HG03103 (cell line): ENCODE measurements around the gene UNC5A.

ENCODE experiments used
- ATAC-seq: cut with Tn5 transposase; IDR thresholded peaks from one replicate; pipeline ENCODE4 v1.9.1; 2021; ENCODE audit warnings: low read depth; ENCODE audit not compliant: unreplicated experiment

UNC5A gene

DNA sequence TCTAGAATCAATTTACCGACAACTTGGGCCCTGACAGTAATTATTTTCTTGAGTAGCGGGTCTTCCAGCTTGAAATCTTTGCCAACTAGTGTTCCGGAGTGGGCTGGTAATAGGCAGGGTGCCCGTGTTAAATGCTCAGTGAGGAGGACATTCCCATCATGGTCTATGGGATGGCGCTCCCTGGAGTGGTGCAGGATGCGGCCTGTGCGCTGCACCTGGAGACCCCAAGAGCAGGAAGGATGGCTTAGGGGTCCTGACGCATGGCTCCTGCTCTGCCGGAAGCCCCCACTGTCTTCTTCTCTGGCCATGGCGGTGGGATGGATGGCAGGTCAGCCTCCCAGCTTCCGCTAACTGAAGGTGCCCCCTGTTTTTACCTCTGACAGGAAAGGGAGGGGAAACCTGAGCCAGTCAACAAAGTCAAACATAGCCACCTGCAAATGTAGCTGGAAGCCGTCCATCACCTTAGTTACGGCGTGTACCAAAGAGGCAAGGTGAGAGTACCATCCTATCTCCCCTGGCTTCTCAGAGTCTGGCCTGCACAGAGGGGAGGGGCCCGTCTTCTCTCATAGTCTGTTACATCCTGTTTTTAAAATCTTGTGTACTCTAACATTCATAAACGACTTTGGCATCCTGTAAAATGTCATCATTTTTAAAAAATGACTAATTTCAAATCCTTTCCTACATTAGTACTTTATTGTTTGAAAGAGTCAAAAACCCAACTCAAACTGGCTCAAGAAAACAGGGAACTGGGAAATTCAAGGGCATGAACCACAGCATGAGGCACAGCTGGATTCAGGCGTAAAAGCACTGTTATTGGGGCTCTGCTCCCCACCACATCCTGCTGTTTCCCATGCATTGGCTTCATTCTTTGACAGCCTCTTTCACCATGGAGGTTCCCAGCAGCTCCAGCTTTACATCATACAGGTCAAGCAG is 28.5 kb upstream of the UNC5A start:
- ATAC-seq, result no peak

DNA sequence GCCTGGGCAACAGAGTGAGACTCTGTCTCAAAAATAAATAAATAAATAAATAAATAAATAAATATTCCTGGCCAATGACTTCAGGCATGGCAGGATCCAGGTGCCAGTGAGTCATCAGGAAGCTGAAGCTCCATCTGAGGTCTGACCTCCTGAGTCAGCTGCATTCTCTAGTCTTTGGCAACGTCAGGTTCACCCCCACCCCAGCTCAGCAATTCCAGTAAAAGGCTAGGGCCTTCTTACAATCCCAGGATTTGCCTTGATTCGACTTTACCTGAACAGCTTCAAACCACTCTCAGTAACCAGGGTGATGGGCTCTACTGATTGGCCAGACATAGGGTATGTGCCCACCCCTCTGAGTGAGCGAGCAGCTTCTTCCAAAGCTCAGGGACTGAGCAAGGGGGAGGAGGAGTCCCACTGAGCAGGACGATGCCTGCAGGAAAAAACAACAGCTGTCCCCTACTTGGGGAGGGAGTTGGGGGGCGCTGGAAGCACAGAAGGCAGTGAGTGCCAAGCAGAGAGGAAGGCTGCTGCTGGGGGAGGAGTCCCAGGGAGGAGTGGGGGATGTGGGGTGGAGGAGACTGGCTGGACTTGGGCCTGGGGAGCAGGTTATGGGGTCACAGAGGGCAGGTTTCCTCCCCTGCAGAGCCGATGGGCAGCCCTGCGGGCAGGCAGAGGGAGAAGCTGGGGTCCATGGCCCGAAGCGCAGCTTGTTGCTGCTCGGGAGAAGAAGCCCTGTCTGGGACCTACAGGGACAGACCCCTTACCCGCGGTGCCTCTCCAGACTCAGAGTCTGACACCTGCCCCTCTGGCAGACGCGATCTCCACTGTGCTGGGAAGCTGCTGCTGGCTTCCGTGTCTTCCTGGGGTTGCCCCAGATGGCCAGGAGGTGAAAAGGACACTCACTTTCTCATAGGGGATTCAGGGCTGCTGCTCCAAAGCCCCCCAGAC is 25.9 kb upstream of the UNC5A start:
- ATAC-seq, result no peak

DNA sequence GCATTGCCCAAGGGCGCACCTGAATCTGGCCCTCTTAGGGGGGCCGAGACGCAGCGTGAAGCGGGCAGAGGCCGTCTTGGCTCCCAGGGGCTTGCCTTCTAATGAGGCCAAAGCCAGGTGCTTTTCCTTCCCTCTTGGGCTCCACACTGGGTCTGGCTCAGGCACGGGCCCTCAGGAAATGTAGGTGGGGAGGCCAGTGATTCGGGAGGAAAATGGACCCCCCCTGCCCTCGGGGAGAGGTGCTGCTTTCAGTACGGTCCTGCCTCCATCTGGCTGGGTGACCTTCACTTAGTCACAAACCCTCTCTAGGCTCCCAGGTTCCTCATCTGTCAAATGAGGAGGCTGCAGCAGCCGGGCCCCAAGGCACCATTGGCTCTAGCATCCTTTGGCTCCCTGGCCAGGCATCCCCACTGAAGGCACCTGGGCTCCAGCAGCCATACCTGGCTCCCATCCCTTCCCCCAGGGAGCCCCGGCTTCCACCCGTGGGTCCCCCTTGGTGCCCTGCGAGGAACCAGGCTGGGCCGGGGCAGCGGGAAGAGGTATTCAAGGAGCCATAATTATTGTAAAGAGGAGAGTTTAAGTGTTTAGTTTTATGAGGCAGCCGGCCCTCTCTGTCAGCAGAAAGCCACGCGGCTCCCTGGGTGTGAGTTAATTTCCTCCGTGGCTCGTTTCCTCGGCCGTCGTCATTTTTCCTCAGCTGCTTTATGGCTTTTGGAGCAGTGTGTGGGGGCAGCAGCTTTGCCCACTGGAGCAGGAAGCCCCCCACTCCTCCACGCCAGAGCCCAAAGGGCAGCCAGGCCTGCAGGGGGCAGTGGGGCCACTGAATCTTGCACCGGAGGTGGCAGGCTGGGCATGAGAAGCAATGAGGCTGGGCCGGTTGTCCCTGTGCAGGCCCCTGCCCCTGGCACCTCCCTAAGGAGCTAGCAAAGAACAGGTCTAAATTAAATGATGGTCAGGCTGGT is 24.9 kb upstream of the UNC5A start:
- no peak for ATAC-seq

DNA sequence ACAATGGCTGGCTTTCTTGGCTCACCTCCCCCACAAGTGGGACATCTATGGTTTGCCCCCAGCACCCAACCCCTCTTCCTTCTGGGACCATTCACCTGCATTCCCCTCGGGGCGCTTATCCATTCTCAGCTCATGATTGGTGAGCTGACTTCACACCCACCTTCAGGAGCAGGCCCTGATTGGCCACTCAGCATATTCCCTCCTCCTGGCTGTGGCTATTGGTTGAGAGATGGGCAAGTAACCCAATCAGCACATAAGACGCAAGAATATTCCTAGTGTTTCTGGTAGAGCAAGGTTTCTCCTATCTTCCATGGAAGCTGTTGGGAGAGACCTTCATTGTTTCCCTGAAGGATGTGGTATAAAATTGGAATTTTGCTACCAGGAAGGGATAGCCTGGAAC is 22.7 kb upstream of the UNC5A start:
- no peak for ATAC-seq

DNA sequence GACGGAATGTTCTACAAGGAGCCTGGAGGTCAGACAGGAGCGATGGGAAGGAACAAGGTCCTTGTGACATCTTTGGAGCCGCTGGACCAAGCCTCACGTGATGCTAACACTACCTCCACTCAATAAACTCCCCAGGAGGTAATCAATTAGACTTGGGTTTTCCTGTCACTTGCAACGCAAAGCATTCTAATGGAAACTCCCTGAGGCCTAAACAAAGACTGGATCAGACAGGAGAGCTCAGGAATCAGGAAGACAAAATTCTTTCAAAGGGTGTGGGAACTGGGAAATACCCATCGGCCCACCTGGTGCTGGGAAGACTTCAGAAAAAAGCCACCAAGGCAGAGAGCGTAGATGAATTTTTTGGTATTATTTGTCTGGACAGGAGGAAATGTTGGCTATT is 22.3 kb upstream of the UNC5A start:
- ATAC-seq, result no peak

DNA sequence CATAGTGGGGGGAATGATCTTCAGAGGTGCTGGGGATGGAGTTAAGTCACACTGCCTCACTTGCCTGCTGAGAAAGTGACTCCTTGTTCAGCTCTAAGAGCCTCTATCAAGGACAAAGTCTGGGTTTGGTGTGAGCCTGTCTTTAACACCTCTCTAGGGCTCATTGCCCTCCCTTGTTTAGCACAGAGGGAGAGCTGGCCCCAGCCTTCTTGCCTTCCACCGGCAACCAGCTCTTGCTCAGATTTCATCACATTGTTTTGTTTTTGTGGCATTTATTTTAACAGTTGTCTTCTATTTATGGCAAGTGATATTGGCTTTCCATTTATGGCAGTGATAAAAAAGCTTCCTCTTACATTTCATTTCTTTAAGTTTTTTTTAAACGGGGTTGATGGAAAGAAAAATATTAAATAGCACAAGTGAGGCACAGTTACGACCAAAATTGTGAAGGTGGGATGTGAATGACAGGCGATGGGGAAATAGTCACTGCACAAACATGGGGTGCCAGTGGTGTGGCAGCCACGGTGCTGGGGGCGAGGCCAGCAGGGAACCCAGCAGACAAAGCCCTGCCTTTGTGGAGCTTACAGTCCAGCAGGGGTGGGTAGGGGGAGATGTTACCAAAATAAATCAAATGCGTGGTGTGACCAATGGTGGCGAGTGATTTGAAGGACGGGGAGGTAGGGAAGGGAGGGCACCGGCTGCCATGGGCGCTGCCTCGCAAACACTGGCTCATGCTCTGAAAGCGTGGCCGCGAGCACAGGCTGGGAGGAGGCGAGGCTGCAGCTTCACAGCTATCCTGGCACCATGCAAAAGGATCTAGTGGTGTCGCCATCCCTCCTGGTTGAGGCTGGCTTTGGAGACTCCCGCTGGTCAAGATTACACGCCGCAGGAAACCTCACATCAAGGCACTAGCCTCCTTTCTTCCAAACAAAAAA is 21.2 kb upstream of the UNC5A start:
- ATAC-seq, result no peak

DNA sequence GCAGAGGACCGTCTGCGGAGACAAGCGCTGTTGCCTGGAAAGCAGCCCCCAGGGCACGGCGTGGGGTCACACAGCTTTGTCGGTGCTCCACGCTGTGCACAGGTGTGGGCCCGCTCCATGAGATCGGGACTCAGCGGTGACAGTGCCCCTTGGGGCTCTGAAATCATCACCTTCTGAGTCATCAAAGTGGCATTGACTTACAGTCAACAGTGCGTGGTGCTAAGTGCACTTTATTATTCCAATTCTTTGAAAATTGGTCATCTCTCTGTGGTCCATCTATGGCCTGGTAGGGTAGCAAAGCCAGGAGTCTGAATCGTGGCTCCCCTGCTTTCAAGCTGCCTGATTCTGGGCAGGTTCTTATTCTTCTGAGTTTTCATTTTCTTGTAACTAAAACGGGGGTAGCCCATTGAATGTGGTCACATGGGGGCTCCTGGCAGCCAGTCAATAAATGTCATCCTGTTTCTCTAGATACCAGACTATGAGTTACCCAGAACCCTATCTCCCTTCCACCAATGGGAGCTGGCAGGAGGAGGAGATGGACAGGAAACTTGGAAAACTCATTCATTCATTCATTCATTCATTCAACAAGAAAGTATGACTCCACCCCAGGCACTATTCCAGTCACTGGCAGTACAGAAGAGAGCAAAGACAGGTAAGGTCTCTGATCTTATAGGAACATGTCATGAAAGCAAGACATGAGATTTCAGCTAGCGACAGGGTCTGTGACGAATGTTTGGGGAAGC is 20.3 kb upstream of the UNC5A start:
- ATAC-seq, result no peak

DNA sequence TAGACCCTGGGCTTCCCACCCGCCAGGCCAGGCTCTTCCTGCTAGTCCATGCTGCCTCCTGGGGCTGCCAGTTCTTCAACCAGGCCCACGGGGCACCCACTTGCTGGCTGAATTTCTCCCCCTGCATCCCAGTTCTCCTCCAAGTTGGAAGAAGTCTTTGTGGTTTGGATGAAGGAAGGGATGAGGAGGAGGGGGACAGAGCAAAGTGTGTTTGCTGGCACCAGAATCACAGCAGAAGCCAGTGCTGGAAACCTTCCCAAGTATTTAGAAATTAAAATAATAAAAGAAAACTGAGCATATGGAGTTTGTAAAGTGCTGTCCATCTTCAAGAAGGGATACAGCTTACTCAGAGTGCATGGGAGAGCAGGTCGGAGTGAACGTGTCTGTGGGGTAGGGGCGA is 19.4 kb upstream of the UNC5A start:
- no peak for ATAC-seq

DNA sequence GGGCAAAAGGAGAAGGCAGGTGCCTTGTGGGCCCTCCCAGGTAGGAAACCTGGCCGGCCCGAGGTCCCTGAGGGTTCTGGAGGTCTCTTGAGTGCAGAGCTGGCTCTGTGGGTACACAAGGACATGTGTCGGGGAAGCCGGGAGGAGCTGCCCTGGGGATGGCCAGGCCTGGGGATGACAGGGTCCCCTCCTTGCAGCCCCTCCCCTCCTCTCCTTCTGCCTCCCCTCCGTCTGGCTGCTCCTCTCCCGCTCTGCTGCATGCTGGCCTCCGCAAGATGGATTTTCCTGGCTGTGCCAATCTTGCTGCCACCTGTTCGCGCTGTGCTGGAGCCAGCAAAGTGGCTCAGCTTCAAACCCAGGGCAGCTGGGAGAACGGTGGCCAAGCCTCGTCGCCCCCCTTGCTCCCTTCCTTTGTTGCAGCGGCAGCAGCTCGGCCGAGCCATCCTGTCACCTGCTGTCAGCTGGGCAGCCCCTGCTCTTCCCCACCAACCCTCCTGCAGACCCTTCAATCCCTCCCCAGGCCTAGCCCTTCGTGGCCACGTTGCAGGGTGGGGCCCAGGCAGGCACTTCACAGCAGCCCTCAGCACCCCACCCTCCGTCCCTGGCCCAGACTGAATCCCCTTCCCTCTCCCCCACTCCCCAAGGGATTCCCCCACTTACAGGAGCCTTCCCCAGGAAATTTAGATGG is 17.6 kb upstream of the UNC5A start:
- no peak for ATAC-seq

DNA sequence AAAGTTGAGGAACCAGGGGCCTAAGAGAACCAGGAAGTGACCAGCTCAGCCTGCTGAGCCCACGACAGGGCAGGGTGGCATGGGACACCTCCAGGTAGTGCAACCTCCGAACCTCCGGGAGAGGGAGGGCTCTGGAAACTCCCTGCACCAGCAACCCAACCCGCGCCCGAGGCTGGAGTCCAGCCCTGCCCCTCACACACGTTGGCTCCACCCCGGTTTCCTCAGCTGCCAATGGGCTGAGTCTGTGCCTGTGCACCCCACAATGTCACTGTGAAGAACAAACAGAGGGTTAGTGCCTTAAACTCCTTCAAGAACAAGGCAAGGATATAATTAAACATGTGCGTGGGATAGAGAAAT is 17.0 kb upstream of the UNC5A start:
- no peak for ATAC-seq

DNA sequence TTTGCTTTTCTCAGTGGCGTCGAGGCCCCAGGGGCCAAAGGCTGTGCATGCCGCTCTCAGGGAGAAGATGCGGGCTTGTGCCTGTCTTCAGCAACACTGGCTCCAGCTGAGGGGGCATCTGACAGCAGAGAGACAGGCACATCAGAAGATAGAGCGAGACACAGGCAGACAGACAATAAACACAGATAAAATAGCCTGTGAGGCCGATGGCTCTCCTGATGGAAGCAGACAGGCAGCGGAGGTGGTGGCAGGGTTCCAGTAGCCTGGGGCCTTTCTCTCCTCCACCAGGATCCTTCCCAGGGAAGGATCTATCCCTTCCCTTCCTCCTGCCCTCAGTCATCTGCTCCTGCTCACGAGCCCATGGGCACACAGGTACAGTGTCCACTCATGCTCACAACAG is 16.6 kb upstream of the UNC5A start:
- ATAC-seq, result no peak

DNA sequence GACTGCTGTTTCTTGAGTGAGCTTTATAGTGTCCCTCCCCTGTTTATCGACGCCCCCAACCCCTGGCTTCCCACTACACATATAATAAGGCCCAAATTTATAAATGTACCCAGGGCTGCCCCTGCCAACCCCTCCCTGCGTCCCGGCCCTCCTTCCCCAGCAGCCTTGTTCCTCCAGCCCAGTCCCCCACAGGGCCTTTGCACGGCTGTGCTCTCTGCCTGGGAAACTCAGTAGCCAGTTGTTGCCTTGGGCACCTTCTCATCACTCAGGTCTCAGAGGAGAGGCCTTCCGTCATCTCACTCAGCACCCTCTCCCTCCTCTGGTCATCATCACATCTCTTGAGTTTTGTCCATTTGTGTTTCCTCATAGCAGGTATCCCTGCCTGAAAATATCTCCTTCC is 15.8 kb upstream of the UNC5A start:
- ATAC-seq, result no peak

DNA sequence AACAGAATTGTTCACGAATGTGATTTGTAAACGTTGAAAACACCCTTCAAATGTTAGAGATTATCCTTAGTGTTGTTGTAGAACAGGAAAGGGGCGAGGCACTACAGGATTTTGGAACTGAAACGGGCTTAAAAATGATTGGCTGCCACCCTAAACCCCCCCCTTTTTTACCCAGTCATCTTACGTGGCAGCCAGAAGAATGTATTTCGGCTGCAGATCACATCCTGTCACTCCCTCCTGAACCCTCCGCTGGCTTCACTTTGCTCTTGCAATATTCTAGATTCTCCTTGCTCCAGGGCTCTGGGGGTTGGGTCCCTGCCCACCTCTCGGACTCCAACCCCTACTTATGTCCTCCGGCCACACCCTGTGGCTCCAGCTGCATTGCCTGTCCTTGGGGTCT is 13.9 kb upstream of the UNC5A start:
- no peak for ATAC-seq

DNA sequence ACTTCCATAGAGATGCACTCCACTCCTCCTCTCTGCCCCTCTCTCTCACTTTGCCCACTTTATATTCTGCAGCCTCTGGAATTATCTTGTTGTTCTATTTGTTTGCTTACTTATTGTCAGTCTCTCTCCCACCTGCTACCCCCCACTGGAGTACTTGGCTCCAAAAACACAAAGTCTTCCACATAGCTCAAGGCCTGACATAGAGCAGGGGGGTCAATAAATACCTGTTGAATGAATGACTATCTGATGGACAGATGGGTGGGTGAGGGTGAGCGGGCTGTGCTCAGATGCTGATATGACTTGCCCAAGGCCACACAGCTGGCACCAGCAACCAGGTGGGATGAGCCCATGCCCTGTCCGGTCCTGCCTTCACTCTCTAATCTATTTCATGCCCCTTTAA is 13.4 kb upstream of the UNC5A start:
- no peak for ATAC-seq

DNA sequence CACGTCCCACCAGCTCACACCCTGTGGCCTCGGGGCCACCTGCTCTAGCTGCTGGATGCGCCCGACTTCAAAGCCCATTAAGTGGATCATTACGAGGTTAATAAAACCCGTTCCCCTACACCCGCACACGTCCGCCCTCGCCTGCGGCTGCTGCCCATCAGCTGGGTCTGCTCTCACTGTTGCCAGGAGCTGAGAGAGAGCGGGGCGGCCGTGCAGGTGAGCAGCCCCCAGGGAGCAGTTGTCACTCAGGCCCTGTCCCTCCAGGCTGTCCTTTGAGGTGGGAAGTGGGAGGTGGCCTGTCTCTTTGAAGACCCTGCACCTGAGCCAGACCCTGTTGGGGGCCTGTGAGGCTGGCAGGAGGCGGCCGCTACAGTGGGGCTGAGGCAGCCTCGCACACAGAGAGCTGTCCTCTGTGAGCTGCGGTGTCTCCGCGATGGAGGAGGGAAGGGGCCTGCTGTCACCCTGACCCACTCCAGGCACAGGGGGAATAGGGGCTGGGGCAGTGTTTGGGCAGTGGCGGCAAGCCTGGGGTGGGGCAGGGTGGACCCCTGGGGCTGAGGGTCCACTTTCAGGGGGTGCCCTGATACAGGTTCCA is 12.8 kb upstream of the UNC5A start:
- ATAC-seq, result no peak

DNA sequence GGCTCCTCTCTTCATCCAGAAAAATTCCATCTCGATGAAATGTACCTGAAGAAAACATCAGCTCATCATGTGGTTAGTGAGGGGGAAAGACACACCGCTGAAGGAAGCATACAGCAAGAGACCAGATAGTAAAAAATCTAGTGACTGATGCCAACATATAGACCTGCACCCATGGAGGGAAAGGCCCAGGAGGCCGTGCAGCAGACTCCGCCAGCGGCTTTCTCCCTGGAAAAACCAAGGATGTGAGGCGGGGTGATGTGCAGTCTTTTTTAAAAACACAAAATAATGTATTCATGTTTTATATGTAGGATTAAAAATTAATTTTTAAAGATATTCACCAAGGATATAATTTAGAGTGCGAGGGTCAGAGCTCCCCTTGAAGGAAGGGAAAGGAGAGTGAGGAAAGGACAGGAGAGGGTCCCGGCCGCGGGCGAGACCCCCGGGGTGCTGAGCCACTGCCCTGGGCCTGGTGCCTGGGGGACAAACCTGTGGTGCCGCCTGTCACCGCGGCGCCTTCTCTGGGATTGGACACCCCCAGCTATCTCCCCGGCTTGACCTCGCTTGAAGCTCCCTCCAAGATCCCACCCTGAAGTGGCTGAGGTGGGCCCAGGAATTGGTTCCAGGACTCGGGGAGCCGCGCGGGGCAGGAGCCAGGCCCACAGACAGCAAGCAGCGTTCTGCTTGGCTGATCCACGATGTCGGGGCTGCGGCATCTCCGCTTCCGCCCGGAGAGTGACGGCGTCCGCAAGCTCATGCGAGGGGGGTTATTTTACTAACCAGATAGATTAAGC is 12.1 kb upstream of the UNC5A start:
- ATAC-seq, result no peak

DNA sequence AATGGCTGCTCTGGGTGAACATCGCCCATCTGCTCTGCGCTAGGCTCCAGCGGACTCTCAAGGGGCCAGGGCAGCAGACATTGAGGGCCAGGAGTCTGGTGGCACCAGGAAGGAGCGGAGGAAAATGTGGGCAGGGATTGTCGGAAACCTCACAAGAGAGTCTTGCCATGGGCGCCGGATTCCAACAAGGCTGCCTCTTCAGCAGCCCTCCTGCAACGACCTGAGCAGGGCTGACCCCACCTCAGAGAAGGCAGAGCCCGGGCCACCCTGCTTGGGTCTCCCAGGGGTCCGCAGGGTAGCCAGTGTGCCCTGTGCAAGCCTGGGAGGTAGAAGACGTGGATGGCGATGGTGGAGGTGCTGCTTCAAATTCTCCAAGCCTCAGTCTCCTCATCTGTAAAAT is 11.4 kb upstream of the UNC5A start:
- ATAC-seq, result no peak
